Esophagus squamous epithelium (tissue), 4 donors: Measurements from ENCODE around the gene NMRAL1.

ENCODE experiments used
- CTCF ChIP-seq, 6 experiments: fragments of 450-650 bp in 4 of 6; fragments of 200-600 bp in 2 of 6; sonication (generic) in 2 of 6; IDR thresholded peaks; one replicate each; pipeline ENCODE4 v1.5.1; 2016 to 2019; ENCODE audit warnings: antibody characterized with exemption in 6 of 6, mild to moderate bottlenecking in 4 of 6, moderate library complexity in 4 of 6
- POLR2A ChIP-seq, 4 donors: fragments of 450-650 bp; IDR thresholded peaks; one replicate each; pipeline ENCODE4 v1.6.1; 2017; ENCODE audit warnings: antibody characterized with exemption in 4 of 4, mild to moderate bottlenecking in 4 of 4, moderate library complexity in 3 of 4

- TF ChIP-seq CTCF (IDR thresholded peaks at IDR 0.05) (no peak), POLR2A (IDR thresholded peaks at IDR 0.05) (no peak)
Measured at GRCh38 chr16:4428500-4428899, 45.9 kb downstream of the NMRAL1 start.
